GM12891 (cell line): ENCODE data around the gene BLZF1.

ENCODE experiments used
- PAX5 ChIP-seq: IDR thresholded peaks from 2 replicates; pipeline ENCODE4 v1.6.1; 2011; ENCODE audit warnings: low read length, moderate library complexity, mild to moderate bottlenecking; ENCODE audit not compliant: insufficient read depth, severe bottlenecking
- POLR2A ChIP-seq: IDR thresholded peaks from 2 replicates; pipeline ENCODE4 v1.6.1; 2011; ENCODE audit warnings: low read depth, low read length, control low read depth
- POLR2AphosphoS5 ChIP-seq: IDR thresholded peaks from 2 replicates; pipeline ENCODE4 v1.6.1; 2011; ENCODE audit warnings: low read depth, low read length, control low read depth
- TAF1 ChIP-seq: IDR thresholded peaks from 2 replicates; pipeline ENCODE4 v1.6.1; 2011; ENCODE audit warnings: low read depth, low read length, control low read depth

- TF ChIP-seq PAX5 (no peak), TAF1 (no peak), POLR2A (no peak), POLR2AphosphoS5 (no peak)
Measured at GRCh38 chr1:169327875-169328274, 40.1 kb upstream of the BLZF1 start.
